Frontal cortex (tissue), 1 donor: ENCODE results near the gene GRHL1. TPM values are rescaled to one million over a fixed set of nuclear protein-coding genes. Genes with fewer than 3 reads are reported as not detected.

Source experiments
- total RNA-seq: library from RNA; depleted of rRNA; stranded (reverse); fragments of >200 nt; gene quantifications from one replicate; pipeline ENCODE4 v1.2.3, GENCODE V29; 2014

Gene GRHL1
- total RNA-seq, 1 donor from 2014 or later, result 4.9 TPM

Other genes with a start within 250 kb of the GRHL1 start
- gene TAF1B, start 108.2 kb upstream of the GRHL1 start, total RNA-seq, result 43.2 TPM
- 13.0 TPM for gene KLF11, start 91.9 kb downstream of the GRHL1 start, total RNA-seq
- 0.82 TPM for gene CYS1, start 128.7 kb downstream of the GRHL1 start, total RNA-seq
- gene RRM2, start 171.0 kb downstream of the GRHL1 start, total RNA-seq, result 4.1 TPM